Loucy (cell line): ENCODE data around the gene JAZF1.

Experiments used
- CTCF ChIP-seq: fragments of 200-600 bp; sonication (generic); conservative IDR thresholded peaks from 2 replicates; pipeline ENCODE4 v1.5.1; 2014; ENCODE audit warnings: mild to moderate bottlenecking, antibody characterized with exemption, low read length
- EZH2phosphoT487 ChIP-seq: fragments of 200-600 bp; IDR thresholded peaks from 2 replicates; pipeline ENCODE4 v1.6.1; 2018; ENCODE audit warnings: antibody characterized with exemption, mild to moderate bottlenecking, moderate library complexity, borderline replicate concordance

GRCh38 chr7:28207486-28208158, 27.0 kb upstream of the JAZF1 start:
- TF ChIP-seq CTCF (no peak), EZH2phosphoT487 (no peak)
